Pancreas (tissue), 10 donors: Measurements from ENCODE around the gene COX18. TPM values are rescaled to one million over a fixed set of nuclear protein-coding genes. Genes with fewer than 3 reads are reported as not detected.

Experiments used
- ATAC-seq, 4 donors: fragments of 200-7000 bp; cut with Tn5 transposase; one replicate each; pipeline versions ENCODE4 v1.8.0 to v1.9.1; 2020; ENCODE audit warnings: mild to moderate bottlenecking in 4 of 4, moderate library complexity in 4 of 4
- DNase-seq, 6 donors: peaks; one replicate each; pipeline ENCODE4 v3.0.0-alpha.2; 2020
- FAIRE-seq: peaks from 2 replicates; lab custom pipeline; 2012; peaks lifted over from hg19 to GRCh38; lab: Jason Lieb, UNC
- H3K27ac ChIP-seq, 4 donors: fragments of 200-600 bp; sonication (generic); 1 replicate in 3 of 4; 2 replicates in 1 of 4; pipeline versions ENCODE4 v1.5.0 to v1.8.0; 2020
- H3K27me3 ChIP-seq, 4 donors: fragments of 200-600 bp; one replicate each; pipeline ENCODE4 v1.8.0; 2021
- H3K36me3 ChIP-seq, 3 donors: fragments of 200-600 bp; sonication (generic) in 1 of 3; one replicate each; pipeline versions ENCODE4 v1.5.0 to v1.8.0; 2020 to 2021
- H3K4me1 ChIP-seq, 3 donors: fragments of 200-600 bp; one replicate each; pipeline ENCODE4 v1.8.0; 2021
- H3K4me3 ChIP-seq, 4 donors: fragments of 200-600 bp; sonication (generic) in 2 of 4; one replicate each; pipeline versions ENCODE4 v1.5.0 to v1.8.0; 2020 to 2021
- H3K9me3 ChIP-seq, 4 donors: fragments of 200-600 bp; one replicate each; pipeline ENCODE4 v1.8.0; 2021
- CTCF ChIP-seq, 4 donors: fragments of 200-600 bp; sonication (generic) in 3 of 4; IDR thresholded peaks; one replicate each; pipeline versions ENCODE4 v1.5.0 to v1.8.0; 2021; ENCODE audit warnings: antibody characterized with exemption in 4 of 4
- WGBS, 2 donors: extraction: QIAGEN DNeasy Blood & Tissue Kit; methylation state at CpG; one replicate each; pipeline ENCODE4 v1.1.7; 2013; 5-methylcytosine and 5-hydroxymethylcytosine counted together
- intact Hi-C, 3 donors: fragments of 100-400 bp; cut with DNase I; formaldehyde crosslinking; loops; one replicate each; pipeline versions ENCODE4 v1.11.1 to v1.14.2; 2022
- polyA plus RNA-seq, 2 donors: library from polyadenylated mRNA; stranded (reverse); fragments of 200-250 nt; gene quantifications; one replicate each; pipeline ENCODE4 v1.2.3, GENCODE V29; 2013
- total RNA-seq, 6 donors: library from RNA; stranded (reverse); fragmentation: NEBNext Ultra II Directional in 4 of 6; extraction: Animal tissue kit (Norgen Biotek cat#: 25700) in 4 of 6; gene quantifications; one replicate each; pipeline versions ENCODE4 v1.2.1 to v1.2.4, GENCODE V29; 2021 to 2023
- donor health status: healthy with polysubstance abuse.
- donor health status: DM: no; HTN: no; CAD: no; lungs with moderate emphysema.
- donor health status: DM: no; HTN: no; CAD: no.
- donor health status: control.
- donor health status: control.
- donor health status: Bipolar disorder and iron deficiency.
- donor health status: DM: yes; HTN: yes; CAD: no.
- donor health status: DM: no; HTN: no; CAD: no.
- donor health status: DM: no; HTN: no; CAD: no.
- donor health status: DM: yes; HTN: yes; CAD: no.

The COX18 gene
- total and polyA plus RNA-seq, 8 donors, result 4.7 to 9.6 (median 6.7) TPM

DNA sequence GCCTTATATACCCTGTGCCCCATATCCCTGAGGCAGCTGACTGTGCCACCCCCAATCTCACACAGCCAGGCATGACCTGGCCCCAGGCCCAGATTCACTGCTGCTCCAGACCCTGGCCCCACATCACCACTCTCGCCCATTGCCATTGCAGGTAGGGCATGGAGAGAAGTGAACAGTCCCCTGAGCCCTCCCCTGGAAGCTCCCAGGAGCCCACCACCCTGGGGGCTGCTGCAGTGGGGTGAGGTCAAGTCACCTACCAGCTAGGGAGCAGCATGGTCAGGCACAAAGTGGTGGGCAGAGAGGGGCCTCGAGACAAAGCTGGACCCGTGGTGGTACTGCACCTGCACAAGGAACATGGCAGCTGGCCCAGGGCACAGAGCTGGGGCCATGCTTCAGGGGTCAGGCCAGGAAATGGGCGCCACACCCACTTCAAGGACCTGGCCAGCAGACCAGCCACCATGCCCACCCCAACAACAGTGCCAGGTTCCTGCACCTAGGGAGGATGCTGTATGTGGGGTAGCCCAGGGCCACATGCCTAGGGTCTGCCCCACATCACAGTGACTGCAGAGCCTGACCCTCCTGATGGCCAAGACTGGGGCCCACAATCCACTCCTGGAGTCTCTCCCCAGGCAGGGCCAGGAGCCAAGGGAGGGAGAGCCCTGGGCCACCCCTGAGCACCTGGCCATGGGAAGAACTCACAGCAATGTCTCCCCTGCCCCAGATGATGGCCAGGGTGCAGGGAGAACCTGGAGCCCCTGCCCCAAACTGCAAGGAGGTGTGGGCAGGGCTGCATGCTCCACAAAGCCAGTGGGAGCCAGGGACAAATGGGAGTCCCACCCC is 58.5 kb downstream of the COX18 start:
- no peak for ATAC-seq
- Histone ChIP-seq H3K4me1 (no peaks in the 10 kb centered on the region), H3K27ac (no peak overlapping the region), H3K9me3 (no peaks in the 10 kb centered on the region), H3K4me3 (no peak overlapping the region), H3K27me3 (no peaks in the 10 kb centered on the region), H3K36me3 (no peaks in the 10 kb centered on the region)
- 65 to 76% methylated on average over 4 of the region's 4 CpGs for WGBS, 2 donors
- no peak for FAIRE-seq
- no peak for TF ChIP-seq CTCF (IDR thresholded peaks at IDR 0.05)
- intact Hi-C loops, result loop anchor here in 1 of 3 donors (10.0 kb wide), 1 partner anchor 306 kb away; no protein-coding TSS in a partner anchor
- peak in 2 of 6 donors; percentile 15 to 49 for DNase-seq

DNA sequence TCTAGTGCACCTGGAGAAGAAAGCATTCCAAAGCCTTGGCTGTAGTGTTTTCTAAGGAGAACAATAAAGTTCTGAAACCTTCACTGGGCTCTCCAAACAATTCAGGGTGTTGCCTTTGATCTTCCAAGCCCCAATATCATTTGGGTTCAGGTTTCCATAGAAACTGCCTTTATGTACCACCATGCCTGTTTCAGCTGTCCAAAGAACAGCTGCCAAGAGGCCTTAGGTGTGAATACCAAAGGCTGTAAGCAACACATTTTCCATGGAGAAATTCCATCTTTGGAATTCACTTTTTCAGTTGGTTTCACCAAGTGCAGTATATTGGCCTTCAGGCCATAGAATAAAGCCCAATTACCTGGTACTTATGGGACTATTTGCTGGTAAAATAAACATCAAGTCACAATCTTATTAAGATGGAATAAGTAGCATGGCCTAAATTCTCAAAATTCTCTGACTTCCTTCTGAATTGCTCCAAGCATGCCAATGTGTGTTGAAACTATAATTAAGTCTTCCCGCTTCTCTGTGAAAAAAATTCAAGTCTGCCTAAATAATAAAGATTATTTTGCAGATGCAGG is 61.9 kb downstream of the COX18 start:
- no peak for FAIRE-seq
- no peaks in the 10 kb centered on the region for H3K36me3 ChIP-seq
- 93 to 98% methylated on average over 1 of the region's 1 CpG for WGBS, 2 donors

DNA sequence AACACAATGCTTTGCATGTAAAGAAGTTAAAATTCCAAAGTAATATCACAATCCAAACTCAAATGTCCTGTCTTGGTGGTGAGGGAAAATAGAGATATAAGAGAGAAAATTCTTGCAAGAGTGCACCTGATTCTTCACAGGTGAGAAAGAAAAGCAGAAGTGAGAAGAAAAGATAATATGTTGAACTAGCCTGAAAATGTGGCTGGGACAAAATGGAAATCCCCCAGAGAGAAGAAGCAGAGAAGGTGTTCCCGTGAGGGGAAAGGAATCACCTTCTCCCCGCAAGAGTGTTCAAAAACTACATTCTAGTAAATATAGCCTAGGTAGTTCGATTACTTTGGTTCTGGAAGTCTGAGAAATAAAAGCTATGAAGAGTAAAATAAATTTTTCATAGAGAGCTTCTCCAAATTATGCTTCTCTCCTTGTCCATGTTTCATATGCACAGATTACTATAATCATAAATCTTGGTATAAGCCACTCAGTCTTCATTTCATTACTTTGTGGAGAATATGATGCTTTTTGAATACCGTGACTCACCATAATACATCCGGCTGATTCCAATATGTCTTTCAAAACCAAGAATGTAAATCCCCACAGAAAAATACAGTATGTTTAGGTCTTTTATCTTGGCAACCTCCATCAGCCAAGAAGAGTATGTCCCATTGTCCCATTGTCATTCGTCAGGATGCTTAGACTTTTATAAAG is 63.1 kb downstream of the COX18 start:
- H3K27ac ChIP-seq, result no peak overlapping the region
- 73 to 83% methylated on average over 6 of the region's 6 CpGs for whole genome bisulfite sequencing, 2 donors
- no peaks in the 10 kb centered on the region for H3K4me1 ChIP-seq
- H3K36me3 ChIP-seq, result no peaks in the 10 kb centered on the region
- H3K27me3 ChIP-seq, result no peaks in the 10 kb centered on the region
- no peak for FAIRE-seq
- no peak for DNase-seq
- H3K4me3 ChIP-seq, result no peak overlapping the region
- intact Hi-C loops, result no loop called here
- no peaks in the 10 kb centered on the region for H3K9me3 ChIP-seq
- ATAC-seq, result no peak
- TF ChIP-seq CTCF (IDR thresholded peaks at IDR 0.05), result no peak

More for the DNA sequence above, 61.9 kb downstream of the COX18 start:
- intact Hi-C loops, result no loop called here
- H3K27ac ChIP-seq, result no peak overlapping the region
- no peaks in the 10 kb centered on the region for H3K9me3 ChIP-seq
- no peaks in the 10 kb centered on the region for H3K4me1 ChIP-seq
- no peak for TF ChIP-seq CTCF (IDR thresholded peaks at IDR 0.05)
- no peaks in the 10 kb centered on the region for H3K27me3 ChIP-seq
- no peak for ATAC-seq
- DNase-seq, result no peak
- H3K4me3 ChIP-seq, result no peak overlapping the region

- H3K9me3 ChIP-seq, result no peaks in the 10 kb centered on the region
- DNase-seq (no peak), ATAC-seq (no peak), FAIRE-seq (no peak)
- WGBS, 2 donors, result 67 to 73% methylated on average over 1 of the region's 1 CpG
- intact Hi-C loops, result no loop called here
- no peak overlapping the region for H3K27ac ChIP-seq
- no peaks in the 10 kb centered on the region for H3K4me1 ChIP-seq
- no peak for TF ChIP-seq CTCF (IDR thresholded peaks at IDR 0.05)
- no peaks in the 10 kb centered on the region for H3K36me3 ChIP-seq
- no peaks in the 10 kb centered on the region for H3K27me3 ChIP-seq
- H3K4me3 ChIP-seq, result no peak overlapping the region
Measured at GRCh38 chr4:73005514-73005913, 64.0 kb downstream of the COX18 start.

Other genes starting within 250 kb of the COX18 start
- 10 to 100 TPM; 29.0 to 45.8 (median 32.4) TPM for gene ANKRD17, start 189.1 kb upstream of the COX18 start, total RNA-seq
- 10 to 100 TPM in 1 of 2 donors, 1 to 10 TPM in 1; 7.7 to 13.5 TPM for gene ANKRD17, start 189.1 kb upstream of the COX18 start, polyA plus RNA-seq